Activated CD4-positive, alpha-beta T cell treated with anti-CD3 and anti-CD28 coated beads, Interleukin-2, Interleukin-4, amounts not matched to agents 100 ng/mL and 50 ng/mL, durations not matched to agents 16 hours and 8 hours (primary cell): Measurements from ENCODE around the gene ID2.
"Not testable (repeated sequence)": the region's sequence is repeated elsewhere in the genome, so short reads cannot be mapped to it uniquely, and the experiment has no call there.

Experiments
- DNase-seq: peaks from one replicate; pipeline ENCODE4 v3.0.0-alpha.2; 2020; ENCODE audit warnings: low spot score

ID2 gene

GRCh38 chr2:8685697-8686358 lies 4.0 kb downstream of the ID2 start:
- peak; percentile 79 for DNase-seq

GRCh38 chr2:8691859-8692437 lies 10.1 kb downstream of the ID2 start:
- DNase-seq, result no peak

DNA sequence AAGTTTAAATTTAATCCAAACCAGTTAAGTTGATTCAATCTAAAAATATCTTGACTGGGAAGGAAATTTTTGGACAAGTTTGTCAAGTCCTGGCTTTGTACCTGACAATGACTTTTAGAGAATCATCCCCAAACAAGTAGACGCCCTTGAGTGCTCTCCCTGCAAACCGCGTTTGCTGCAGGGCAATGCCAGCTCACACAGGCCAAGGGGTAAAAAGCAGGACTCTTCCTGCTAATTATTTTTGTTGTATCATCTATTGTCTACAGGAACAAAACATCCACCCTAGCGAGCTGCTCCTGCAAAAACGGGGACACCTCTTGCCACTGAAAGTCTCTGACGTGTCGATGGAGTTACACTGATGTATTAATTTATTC lies 10.9 kb downstream of the ID2 start:
- no peak for DNase-seq

DNA sequence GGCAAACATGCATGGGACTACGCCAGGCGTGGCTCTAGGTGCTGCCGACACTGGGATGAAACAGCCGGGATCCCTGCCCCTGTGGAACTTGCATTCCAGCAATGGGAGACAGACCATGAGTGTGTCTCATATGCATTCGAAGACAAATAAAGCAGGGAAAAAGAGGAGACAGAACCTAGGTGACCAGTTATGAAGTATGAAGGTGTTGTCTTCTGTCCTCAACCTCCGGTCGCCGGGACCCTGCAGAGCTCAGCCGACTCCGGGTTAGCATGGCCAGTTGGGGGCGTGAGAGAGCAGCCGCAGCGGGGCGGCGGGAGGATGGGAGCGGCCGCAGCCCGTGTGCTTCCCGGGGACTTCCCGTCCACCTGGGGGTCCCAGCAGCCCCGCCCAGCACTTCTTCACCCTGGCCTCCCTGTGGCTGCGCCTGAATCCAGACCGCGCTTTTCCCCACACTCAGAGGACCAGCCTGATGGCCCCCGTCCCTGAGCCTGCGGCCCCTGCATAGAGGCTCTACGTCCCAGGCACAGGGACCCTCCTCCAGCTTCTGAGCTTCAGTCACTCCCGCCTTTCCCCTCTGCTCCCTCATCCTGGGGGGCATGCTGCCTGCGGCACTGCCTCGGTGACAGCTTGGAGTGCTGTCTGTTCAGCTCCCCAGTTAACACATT lies 11.4 kb downstream of the ID2 start:
- peak; percentile 51 for DNase-seq

- DNase-seq, result no peak
Measured at GRCh38 chr2:8694737-8695136, 12.9 kb downstream of the ID2 start.

DNA sequence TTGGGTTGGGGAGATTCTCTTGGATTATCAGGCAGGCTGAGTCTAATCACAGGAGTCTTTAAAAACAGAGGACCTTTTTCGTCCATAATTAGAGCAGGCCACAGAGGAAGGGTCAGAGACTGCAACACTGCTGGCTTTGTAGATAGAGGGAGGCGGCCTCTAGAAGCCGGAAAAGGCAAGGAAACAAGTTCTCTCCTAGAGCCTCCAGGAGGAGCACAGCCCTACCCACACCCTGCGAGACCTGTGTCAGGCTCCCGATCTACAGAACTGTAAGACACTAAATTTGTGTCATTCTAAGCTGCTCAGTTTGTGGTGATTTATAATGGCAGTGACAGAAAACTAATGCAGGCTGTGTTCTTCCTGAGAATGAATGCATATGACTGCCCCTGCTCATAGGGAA lies 15.3 kb downstream of the ID2 start:
- DNase-seq, result no peak

DNA sequence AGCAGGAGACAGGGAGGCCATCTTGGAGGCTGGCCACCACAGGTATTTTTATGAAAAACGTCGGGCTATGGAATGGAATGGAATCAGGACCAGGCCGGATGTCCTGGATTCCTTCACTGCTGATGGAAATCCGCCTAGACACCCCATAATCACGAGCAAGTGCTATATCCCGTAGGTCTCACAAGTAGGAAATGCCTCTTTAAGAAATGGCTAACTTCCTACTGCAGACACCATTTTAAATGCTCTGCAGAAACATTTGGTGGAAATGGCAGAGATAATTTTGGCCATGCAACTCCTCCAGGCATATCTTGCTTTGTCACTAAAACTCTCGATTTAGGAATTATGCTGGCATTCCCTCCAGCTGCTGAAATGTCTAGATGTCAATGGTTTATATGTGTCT lies 18.0 kb downstream of the ID2 start:
- no peak for DNase-seq

DNA sequence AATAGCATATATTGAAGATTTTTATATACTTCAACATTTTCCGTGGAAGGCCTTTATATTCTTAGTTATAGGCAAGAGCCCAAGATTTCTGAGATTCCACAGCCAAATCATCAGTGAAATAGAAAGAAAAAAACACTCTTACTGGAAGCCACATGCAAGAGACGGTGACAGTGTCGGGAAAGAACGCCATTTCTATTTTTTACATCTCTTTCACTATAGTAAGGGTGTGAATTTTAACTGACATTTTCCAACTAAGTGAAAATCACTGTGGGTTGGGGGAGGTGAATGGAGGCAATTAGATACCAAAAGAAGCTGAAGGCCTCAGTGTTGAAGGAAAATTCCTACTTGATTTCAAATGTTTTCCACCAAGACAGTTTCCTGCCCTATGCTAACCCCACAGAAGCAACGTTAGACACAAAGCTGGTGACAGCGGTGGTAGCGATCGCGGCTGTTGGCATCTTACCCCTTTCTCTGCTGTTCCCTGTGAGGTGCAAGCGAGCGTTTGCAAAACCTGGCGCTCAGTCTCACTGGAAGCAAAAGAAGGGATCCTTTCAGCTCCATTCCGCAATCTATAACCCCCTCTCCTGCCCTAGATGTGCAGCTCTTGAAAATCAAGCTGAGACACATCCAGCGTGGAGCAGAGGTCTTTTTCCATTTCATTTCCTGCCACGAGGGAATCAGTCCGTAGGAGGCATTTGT lies 20.0 kb downstream of the ID2 start:
- DNase-seq, result no peak

DNA sequence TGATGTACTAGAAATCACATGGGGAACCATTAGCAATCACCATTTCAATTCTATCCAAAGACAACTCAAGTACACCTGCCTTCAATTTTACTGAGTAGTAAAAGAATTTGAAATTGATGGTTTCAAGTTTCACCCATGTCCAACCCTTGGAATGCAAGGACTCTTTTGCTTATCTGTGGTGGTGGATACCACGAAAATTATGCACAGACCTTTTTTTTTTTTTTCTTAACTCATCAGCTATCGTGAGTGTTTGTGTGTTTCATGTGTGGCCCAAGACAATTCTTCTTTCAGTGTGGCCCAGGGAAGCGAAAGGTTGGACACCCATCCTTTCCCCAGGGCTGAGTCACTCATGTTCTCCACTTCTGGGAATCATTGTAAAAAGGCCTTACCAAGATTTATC lies 23.1 kb downstream of the ID2 start:
- DNase-seq, result no peak

DNA sequence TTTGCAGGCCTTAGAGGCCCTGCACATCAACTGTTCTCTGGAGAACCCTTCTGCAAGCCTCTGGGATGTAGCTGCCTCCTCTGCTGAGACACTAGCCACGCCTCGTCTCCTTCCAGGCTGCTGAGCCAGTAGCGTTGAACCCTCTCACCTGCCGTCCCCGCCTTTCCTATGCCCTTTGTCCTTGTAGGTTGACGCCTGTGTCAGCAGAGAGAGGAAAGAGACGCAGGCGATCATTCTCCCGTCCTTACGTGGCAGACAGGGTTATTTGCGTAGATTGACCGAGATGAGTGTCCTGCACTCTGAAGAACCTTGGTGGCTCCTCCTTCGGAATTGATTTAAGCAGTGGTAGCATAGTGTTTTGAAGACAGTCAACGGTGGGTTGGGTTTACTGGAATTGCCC lies 27.8 kb downstream of the ID2 start:
- no peak for DNase-seq

DNA sequence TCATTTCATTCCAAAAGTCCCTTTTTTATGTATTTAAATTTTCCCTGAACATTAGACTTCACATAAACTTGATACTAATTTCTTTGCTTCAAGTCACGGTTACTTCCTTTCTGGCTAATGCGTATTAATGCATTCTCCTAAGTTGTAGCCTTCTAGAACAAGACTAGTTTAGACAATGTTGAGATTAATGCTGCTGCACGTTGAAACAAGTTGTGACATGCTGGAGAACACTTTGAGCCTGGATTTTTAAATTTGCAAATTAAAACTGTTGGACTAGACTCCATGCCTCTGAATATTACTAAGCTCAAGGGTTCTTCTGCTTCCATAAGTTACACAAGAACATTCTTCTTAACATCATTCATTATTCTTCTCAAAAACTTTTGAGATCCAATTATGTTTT lies 29.1 kb downstream of the ID2 start:
- DNase-seq, result no peak

DNA sequence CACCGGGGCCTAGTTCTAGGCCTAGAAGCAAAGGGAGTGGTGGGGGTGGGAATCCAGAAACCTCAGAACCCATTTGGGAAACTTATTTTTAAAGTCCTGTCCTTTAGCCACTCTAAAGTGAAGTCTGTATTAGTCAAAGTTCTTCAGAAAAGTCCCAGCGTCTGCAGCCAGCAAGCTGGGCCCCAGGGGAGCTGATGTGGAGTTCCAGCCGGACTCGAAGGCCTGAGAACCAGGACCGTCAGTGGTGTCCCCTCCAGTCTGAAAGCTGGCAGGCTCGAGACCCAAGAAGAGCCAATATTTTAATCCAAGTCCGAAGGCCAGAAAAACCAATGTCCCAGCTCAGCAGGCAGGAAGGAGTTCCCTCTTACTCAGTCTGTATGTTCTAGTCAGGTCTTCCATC lies 32.4 kb downstream of the ID2 start:
- no peak for DNase-seq

- no peak for DNase-seq
Measured at GRCh38 chr2:8714971-8715370, 33.1 kb downstream of the ID2 start.

GRCh38 chr2:8719528-8719927 lies 37.7 kb downstream of the ID2 start:
- DNase-seq, result no peak

GRCh38 chr2:8720741-8721140 lies 38.9 kb downstream of the ID2 start:
- no peak for DNase-seq

- no peak for DNase-seq
Measured at GRCh38 chr2:8721410-8721809, 39.6 kb downstream of the ID2 start.

DNA sequence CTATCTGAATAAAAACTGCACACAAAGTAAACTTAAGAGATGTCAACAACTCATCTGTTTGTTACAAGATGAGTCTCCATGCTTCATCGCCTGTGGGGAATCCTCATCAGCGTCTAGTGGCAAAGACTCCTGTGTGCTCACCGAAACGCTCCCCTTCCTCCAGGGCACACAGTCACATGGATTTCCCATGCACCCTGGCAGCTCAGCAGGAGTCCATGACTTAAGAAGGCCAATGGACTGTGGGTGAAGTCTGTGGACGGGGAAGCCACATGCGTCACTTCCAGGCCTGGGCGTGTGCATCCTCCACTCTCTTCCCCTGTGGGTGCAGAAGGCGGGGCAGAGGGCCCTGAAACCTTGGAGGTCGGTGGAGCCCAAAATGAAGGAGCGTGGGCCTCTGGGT lies 41.1 kb downstream of the ID2 start:
- DNase-seq, result no peak

DNA sequence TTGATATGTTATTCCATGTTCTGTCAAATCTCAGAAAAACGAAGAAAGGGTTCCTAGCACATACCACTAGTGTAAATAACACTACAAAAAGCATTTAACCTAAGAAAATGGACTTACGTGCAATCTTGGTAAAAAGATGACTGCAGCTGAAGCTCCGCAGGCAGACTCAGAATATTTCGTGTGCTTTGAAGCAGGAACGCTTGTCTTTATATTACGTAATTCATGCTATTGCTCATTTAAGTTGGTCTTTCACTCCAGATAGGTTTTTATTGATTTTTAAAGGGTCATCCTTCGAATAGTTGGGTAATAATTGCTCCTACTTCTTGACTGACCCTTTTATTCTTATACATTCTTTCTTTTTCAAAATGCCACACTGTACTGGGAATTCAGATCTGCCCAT lies 44.0 kb downstream of the ID2 start:
- DNase-seq, result no peak

GRCh38 chr2:8728305-8729015 lies 46.6 kb downstream of the ID2 start:
- DNase-seq, result no peak

DNA sequence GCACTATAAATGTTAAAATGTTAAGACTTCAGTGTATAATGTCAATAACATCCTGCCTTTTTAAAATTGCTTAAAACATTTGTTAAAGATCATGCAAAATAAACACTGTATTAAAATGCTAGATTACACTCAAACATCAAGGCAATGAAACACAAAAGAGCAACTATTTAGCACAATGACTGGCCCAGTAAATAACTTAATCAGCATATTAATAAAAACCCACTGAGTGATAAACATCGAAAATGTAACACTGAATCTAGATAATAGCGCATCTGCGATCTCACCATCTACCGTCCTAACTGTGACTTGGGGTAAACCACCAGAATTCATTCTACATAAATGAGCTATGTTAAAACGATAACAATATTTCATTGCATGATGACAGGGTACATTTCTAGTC lies 47.2 kb downstream of the ID2 start:
- DNase-seq, result not testable (repeated sequence)

GRCh38 chr2:8729939-8730338 lies 48.1 kb downstream of the ID2 start:
- no peak for DNase-seq

DNA sequence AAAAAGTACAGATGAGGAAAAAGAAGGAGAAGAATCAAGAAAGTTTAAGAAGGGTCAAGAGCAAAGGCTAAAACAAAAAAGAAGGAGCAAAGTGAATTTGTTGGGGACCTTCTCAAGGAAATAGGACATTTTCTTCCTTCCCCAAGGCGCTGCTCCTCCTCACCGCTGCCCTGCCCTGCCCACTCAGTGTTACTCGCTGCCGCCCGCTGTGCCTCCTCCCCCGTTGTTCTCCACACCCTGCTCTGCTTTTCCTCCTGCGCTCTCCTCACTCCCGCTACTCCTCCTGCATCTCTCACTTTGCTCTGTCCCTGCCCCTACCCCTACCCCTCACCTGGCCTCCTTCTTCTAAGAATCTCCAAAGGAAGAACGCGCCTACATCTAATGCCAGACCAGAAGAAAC lies 50.7 kb downstream of the ID2 start:
- no peak for DNase-seq
